Measurements from ENCODE around the gene EPB41L3.

The EPB41L3 gene

DNA sequence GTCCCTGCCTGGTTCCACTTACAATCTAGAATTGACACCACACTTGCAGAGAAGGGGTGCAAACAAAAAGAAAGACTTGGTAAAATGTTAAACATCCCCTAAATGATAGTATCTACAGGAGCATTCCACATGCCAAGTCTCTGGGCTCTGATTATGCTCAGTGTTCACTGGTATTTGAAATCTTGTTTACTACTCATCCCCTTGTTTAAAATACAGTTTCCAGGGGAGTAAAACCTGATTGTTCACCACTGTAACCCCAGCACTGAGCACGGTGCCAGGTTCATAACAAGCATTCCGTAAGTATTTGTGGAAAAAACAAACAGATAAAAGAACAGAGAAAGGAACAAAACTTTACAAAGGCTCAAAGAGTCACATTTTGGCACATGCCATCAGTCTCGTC is 11.7 kb downstream of the EPB41L3 start (continued):
- TF ChIP-seq, protein P1, sequence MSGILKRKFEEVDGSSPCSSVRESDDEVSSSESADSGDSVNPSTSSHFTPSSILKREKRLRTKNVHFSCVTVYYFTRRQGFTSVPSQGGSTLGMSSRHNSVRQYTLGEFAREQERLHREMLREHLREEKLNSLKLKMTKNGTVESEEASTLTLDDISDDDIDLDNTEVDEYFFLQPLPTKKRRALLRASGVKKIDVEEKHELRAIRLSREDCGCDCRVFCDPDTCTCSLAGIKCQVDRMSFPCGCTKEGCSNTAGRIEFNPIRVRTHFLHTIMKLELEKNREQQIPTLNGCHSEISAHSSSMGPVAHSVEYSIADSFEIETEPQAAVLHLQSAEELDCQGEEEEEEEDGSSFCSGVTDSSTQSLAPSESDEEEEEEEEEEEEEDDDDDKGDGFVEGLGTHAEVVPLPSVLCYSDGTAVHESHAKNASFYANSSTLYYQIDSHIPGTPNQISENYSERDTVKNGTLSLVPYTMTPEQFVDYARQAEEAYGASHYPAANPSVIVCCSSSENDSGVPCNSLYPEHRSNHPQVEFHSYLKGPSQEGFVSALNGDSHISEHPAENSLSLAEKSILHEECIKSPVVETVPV (CRISPR knock-in tag; IDR thresholded peaks at IDR 0.05), result no peak
- no peak for TF ChIP-seq GLIS3 (CRISPR knock-in tag; IDR thresholded peaks at IDR 0.05)
- TF ChIP-seq TOX (CRISPR knock-in tag; IDR thresholded peaks at IDR 0.05; ENCODE audit: borderline replicate concordance), result no peak
- TF ChIP-seq, protein P2, sequence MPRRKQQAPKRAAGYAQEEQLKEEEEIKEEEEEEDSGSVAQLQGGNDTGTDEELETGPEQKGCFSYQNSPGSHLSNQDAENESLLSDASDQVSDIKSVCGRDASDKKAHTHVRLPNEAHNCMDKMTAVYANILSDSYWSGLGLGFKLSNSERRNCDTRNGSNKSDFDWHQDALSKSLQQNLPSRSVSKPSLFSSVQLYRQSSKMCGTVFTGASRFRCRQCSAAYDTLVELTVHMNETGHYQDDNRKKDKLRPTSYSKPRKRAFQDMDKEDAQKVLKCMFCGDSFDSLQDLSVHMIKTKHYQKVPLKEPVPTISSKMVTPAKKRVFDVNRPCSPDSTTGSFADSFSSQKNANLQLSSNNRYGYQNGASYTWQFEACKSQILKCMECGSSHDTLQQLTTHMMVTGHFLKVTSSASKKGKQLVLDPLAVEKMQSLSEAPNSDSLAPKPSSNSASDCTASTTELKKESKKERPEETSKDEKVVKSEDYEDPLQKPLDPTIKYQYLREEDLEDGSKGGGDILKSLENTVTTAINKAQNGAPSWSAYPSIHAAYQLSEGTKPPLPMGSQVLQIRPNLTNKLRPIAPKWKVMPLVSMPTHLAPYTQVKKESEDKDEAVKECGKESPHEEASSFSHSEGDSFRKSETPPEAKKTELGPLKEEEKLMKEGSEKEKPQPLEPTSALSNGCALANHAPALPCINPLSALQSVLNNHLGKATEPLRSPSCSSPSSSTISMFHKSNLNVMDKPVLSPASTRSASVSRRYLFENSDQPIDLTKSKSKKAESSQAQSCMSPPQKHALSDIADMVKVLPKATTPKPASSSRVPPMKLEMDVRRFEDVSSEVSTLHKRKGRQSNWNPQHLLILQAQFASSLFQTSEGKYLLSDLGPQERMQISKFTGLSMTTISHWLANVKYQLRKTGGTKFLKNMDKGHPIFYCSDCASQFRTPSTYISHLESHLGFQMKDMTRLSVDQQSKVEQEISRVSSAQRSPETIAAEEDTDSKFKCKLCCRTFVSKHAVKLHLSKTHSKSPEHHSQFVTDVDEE (CRISPR knock-in tag; IDR thresholded peaks at IDR 0.05), result no peak

DNA sequence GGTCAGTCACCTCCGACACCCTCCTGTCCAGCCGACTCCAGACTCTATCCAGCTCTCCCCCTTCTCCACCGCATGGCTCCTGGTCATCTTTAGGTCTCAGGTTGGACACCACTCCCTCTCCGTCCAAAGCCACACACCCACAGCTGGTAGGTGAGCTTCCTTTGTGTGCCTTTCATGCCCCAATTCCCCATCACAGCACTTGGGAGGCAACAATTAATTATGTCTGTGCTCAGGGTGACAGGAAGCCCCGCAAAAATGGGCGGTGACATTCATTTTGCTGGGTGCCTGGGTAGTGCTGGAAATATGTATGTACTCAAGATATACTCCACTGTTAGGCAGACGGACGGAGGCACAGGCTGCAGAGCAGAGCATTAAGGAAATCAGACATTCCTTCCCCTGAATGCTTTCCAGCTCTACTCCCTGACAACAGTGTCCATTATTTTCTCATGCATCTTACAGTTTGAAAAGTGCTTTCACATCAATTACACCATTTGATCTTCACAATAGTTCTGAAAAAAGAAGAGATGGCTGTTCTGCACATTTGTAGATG is 13.1 kb downstream of the EPB41L3 start:
- TF ChIP-seq ZFP3 (CRISPR knock-in tag; IDR thresholded peaks at IDR 0.05) (no peak), ZNF565 (CRISPR knock-in tag; conservative IDR thresholded peaks at IDR 0.05; ENCODE audit: low read depth) (no peak)
- ATAC-seq, result no peak

DNA sequence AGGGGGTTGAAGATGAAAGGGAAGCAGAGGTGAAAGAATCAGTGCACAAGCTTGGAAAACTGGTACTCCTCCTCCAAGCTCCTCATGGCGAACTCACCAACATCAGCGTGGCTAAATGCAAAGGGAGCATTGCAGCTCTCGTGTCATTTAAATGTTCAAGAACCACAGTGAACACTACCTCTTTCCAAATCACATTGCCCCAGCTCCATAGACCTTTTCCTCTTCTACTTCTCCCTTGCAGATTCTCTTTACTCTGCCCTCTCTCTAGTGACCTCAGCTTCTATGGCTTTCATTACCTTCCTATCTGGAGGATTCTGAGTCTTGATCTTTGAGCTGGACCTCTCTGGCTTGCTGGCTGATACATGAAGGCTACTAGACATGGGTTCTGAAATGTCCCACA is 14.3 kb downstream of the EPB41L3 start:
- no peak for ATAC-seq
- TF ChIP-seq BACH2 (CRISPR knock-in tag; IDR thresholded peaks at IDR 0.05; ENCODE audit: borderline replicate concordance) (no peak), OSR1 (CRISPR knock-in tag; IDR thresholded peaks at IDR 0.05) (no peak), RARB (CRISPR knock-in tag; IDR thresholded peaks at IDR 0.05) (no peak), SNAI2 (CRISPR knock-in tag; IDR thresholded peaks at IDR 0.05) (no peak), ARNTL (CRISPR knock-in tag; IDR thresholded peaks at IDR 0.05; ENCODE audit: borderline replicate concordance, low read depth) (no peak), ZFP30 (CRISPR knock-in tag; IDR thresholded peaks at IDR 0.05) (no peak), ZC3H10 (CRISPR knock-in tag; IDR thresholded peaks at IDR 0.05) (no peak), ESRRG (CRISPR knock-in tag; IDR thresholded peaks at IDR 0.05) (no peak), ISL1 (CRISPR knock-in tag; IDR thresholded peaks at IDR 0.05) (no peak), PPARA (CRISPR knock-in tag; IDR thresholded peaks at IDR 0.05; ENCODE audit: borderline replicate concordance) (no peak), ZNF565 (CRISPR knock-in tag; conservative IDR thresholded peaks at IDR 0.05; ENCODE audit: low read depth) (no peak), TOX (CRISPR knock-in tag; IDR thresholded peaks at IDR 0.05; ENCODE audit: borderline replicate concordance) (no peak), TCF4 (CRISPR knock-in tag; IDR thresholded peaks at IDR 0.05; ENCODE audit: borderline replicate concordance) (no peak), ZNF70 (CRISPR knock-in tag; IDR thresholded peaks at IDR 0.05) (no peak)
- TF ChIP-seq, protein P2 (CRISPR knock-in tag; IDR thresholded peaks at IDR 0.05), result no peak
- TF ChIP-seq, protein P3, sequence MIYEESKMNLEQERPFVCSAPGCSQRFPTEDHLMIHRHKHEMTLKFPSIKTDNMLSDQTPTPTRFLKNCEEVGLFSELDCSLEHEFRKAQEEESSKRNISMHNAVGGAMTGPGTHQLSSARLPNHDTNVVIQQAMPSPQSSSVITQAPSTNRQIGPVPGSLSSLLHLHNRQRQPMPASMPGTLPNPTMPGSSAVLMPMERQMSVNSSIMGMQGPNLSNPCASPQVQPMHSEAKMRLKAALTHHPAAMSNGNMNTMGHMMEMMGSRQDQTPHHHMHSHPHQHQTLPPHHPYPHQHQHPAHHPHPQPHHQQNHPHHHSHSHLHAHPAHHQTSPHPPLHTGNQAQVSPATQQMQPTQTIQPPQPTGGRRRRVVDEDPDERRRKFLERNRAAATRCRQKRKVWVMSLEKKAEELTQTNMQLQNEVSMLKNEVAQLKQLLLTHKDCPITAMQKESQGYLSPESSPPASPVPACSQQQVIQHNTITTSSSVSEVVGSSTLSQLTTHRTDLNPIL (CRISPR knock-in tag; IDR thresholded peaks at IDR 0.05; ENCODE audit: low read depth), result no peak
- TF ChIP-seq, protein P4, sequence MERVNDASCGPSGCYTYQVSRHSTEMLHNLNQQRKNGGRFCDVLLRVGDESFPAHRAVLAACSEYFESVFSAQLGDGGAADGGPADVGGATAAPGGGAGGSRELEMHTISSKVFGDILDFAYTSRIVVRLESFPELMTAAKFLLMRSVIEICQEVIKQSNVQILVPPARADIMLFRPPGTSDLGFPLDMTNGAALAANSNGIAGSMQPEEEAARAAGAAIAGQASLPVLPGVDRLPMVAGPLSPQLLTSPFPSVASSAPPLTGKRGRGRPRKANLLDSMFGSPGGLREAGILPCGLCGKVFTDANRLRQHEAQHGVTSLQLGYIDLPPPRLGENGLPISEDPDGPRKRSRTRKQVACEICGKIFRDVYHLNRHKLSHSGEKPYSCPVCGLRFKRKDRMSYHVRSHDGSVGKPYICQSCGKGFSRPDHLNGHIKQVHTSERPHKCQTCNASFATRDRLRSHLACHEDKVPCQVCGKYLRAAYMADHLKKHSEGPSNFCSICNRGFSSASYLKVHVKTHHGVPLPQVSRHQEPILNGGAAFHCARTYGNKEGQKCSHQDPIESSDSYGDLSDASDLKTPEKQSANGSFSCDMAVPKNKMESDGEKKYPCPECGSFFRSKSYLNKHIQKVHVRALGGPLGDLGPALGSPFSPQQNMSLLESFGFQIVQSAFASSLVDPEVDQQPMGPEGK (CRISPR knock-in tag; IDR thresholded peaks at IDR 0.05; ENCODE audit: borderline replicate concordance), result no peak
- TF ChIP-seq, protein P1 (CRISPR knock-in tag; IDR thresholded peaks at IDR 0.05), result no peak
